ENCODE data around the gene AKNAD1.

AKNAD1 gene

GRCh38 chr1:108799001-108799400 is 57.9 kb downstream of the AKNAD1 start:
- TF ChIP-seq PPARA (CRISPR knock-in tag; IDR thresholded peaks at IDR 0.05; ENCODE audit: borderline replicate concordance) (no peak), SNAI2 (CRISPR knock-in tag; IDR thresholded peaks at IDR 0.05) (no peak), CSRNP3 (CRISPR knock-in tag; IDR thresholded peaks at IDR 0.05) (no peak), ARNTL (CRISPR knock-in tag; IDR thresholded peaks at IDR 0.05; ENCODE audit: borderline replicate concordance, low read depth) (no peak), CSDC2 (CRISPR knock-in tag; IDR thresholded peaks at IDR 0.05) (no peak), ZNF8 (CRISPR knock-in tag; IDR thresholded peaks at IDR 0.05) (no peak), TOX (CRISPR knock-in tag; IDR thresholded peaks at IDR 0.05; ENCODE audit: borderline replicate concordance) (no peak), ZNF565 (CRISPR knock-in tag; conservative IDR thresholded peaks at IDR 0.05; ENCODE audit: low read depth) (no peak), ZC3H10 (CRISPR knock-in tag; IDR thresholded peaks at IDR 0.05) (no peak), OSR1 (CRISPR knock-in tag; IDR thresholded peaks at IDR 0.05) (no peak), TSHZ2 (CRISPR knock-in tag; IDR thresholded peaks at IDR 0.05) (no peak), ISL1 (CRISPR knock-in tag; IDR thresholded peaks at IDR 0.05) (no peak)
- no peak for ATAC-seq

GRCh38 chr1:108792420-108792819 is 64.5 kb downstream of the AKNAD1 start:
- ATAC-seq: no peak
- TF ChIP-seq, protein P1, sequence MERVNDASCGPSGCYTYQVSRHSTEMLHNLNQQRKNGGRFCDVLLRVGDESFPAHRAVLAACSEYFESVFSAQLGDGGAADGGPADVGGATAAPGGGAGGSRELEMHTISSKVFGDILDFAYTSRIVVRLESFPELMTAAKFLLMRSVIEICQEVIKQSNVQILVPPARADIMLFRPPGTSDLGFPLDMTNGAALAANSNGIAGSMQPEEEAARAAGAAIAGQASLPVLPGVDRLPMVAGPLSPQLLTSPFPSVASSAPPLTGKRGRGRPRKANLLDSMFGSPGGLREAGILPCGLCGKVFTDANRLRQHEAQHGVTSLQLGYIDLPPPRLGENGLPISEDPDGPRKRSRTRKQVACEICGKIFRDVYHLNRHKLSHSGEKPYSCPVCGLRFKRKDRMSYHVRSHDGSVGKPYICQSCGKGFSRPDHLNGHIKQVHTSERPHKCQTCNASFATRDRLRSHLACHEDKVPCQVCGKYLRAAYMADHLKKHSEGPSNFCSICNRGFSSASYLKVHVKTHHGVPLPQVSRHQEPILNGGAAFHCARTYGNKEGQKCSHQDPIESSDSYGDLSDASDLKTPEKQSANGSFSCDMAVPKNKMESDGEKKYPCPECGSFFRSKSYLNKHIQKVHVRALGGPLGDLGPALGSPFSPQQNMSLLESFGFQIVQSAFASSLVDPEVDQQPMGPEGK (CRISPR knock-in tag; IDR thresholded peaks at IDR 0.05; ENCODE audit: borderline replicate concordance): no peak
- TF ChIP-seq RARB (CRISPR knock-in tag; IDR thresholded peaks at IDR 0.05): no peak
- TF ChIP-seq CSRNP3 (CRISPR knock-in tag; IDR thresholded peaks at IDR 0.05): no peak
- TF ChIP-seq ZFP3 (CRISPR knock-in tag; IDR thresholded peaks at IDR 0.05): no peak
- no peak for TF ChIP-seq BACH2 (CRISPR knock-in tag; IDR thresholded peaks at IDR 0.05; ENCODE audit: borderline replicate concordance)
- no peak for TF ChIP-seq PPARA (CRISPR knock-in tag; IDR thresholded peaks at IDR 0.05; ENCODE audit: borderline replicate concordance)
- TF ChIP-seq ISL1 (CRISPR knock-in tag; IDR thresholded peaks at IDR 0.05): no peak
- no peak for TF ChIP-seq ZFP30 (CRISPR knock-in tag; IDR thresholded peaks at IDR 0.05)
- no peak for TF ChIP-seq ZNF565 (CRISPR knock-in tag; conservative IDR thresholded peaks at IDR 0.05; ENCODE audit: low read depth)
- no peak for TF ChIP-seq OSR1 (CRISPR knock-in tag; IDR thresholded peaks at IDR 0.05)
- TF ChIP-seq ZNF70 (CRISPR knock-in tag; IDR thresholded peaks at IDR 0.05): no peak
- no peak for TF ChIP-seq ARNTL (CRISPR knock-in tag; IDR thresholded peaks at IDR 0.05; ENCODE audit: borderline replicate concordance, low read depth)
- TF ChIP-seq ZNF8 (CRISPR knock-in tag; IDR thresholded peaks at IDR 0.05): no peak
- no peak for TF ChIP-seq TOX (CRISPR knock-in tag; IDR thresholded peaks at IDR 0.05; ENCODE audit: borderline replicate concordance)
- no peak for TF ChIP-seq GLIS3 (CRISPR knock-in tag; IDR thresholded peaks at IDR 0.05)
- TF ChIP-seq, protein P2, sequence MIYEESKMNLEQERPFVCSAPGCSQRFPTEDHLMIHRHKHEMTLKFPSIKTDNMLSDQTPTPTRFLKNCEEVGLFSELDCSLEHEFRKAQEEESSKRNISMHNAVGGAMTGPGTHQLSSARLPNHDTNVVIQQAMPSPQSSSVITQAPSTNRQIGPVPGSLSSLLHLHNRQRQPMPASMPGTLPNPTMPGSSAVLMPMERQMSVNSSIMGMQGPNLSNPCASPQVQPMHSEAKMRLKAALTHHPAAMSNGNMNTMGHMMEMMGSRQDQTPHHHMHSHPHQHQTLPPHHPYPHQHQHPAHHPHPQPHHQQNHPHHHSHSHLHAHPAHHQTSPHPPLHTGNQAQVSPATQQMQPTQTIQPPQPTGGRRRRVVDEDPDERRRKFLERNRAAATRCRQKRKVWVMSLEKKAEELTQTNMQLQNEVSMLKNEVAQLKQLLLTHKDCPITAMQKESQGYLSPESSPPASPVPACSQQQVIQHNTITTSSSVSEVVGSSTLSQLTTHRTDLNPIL (CRISPR knock-in tag; IDR thresholded peaks at IDR 0.05; ENCODE audit: low read depth): no peak
- TF ChIP-seq ZC3H10 (CRISPR knock-in tag; IDR thresholded peaks at IDR 0.05): no peak
- TF ChIP-seq SNAI2 (CRISPR knock-in tag; IDR thresholded peaks at IDR 0.05): no peak
- TF ChIP-seq CSDC2 (CRISPR knock-in tag; IDR thresholded peaks at IDR 0.05): no peak
- no peak for TF ChIP-seq TSHZ2 (CRISPR knock-in tag; IDR thresholded peaks at IDR 0.05)
